Measurements from ENCODE around the gene ITPR3.

ITPR3 gene

DNA sequence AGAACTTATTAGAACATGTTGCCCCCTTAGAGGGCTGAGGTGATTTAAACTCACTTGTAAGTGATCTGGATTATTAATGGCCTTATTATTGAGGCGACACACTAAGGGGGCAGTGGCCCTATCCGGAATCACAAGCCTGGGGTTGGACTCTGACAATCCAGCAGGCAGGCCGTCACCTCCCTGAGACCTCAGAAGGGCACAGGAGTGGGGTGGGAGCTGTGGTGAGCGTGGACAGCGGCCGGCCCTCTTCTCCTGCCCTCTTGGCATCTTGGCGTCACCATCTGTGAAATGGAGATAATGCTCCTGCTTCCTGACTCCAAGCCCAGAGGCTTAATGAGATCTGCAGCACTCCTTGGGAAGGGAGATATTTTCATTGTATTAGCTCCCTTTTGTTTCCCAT, 106.0 kb downstream of the ITPR3 start:
- no peak overlapping the region for H2AFZ ChIP-seq (ENCODE audit: low read length)
- no peaks in the 10 kb centered on the region for H3K27me3 ChIP-seq (ENCODE audit: insufficient read depth, low read length, poor library complexity, severe bottlenecking)
- peaks cover 4% of the 10 kb centered on the region for H3K4me1 ChIP-seq (ENCODE audit: insufficient read depth, low read length, poor library complexity, severe bottlenecking)
- no peaks in the 10 kb centered on the region for H3K9me3 ChIP-seq (ENCODE audit: insufficient read depth, low read depth, low read length)
- H3K36me3 ChIP-seq (ENCODE audit: insufficient read depth, low read length): no peaks in the 10 kb centered on the region
- H3K4me3 ChIP-seq (ENCODE audit: low read length, poor library complexity, severe bottlenecking): no peak overlapping the region
- no peaks in the 10 kb centered on the region for H3F3A ChIP-seq (ENCODE audit: low read depth)
- no peak overlapping the region for H3K9ac ChIP-seq (ENCODE audit: low read depth, low read length, poor library complexity, severe bottlenecking)
- no peaks in the 10 kb centered on the region for H4K20me1 ChIP-seq (ENCODE audit: insufficient read depth, low read length, poor library complexity, severe bottlenecking)
- no peak overlapping the region for H3K4me2 ChIP-seq (ENCODE audit: low read depth, low read length, poor library complexity, severe bottlenecking)
- TF ChIP-seq EZH2phosphoT487 (IDR thresholded peaks at IDR 0.05; ENCODE audit: borderline replicate concordance): no peak
- TF ChIP-seq, protein P1, sequence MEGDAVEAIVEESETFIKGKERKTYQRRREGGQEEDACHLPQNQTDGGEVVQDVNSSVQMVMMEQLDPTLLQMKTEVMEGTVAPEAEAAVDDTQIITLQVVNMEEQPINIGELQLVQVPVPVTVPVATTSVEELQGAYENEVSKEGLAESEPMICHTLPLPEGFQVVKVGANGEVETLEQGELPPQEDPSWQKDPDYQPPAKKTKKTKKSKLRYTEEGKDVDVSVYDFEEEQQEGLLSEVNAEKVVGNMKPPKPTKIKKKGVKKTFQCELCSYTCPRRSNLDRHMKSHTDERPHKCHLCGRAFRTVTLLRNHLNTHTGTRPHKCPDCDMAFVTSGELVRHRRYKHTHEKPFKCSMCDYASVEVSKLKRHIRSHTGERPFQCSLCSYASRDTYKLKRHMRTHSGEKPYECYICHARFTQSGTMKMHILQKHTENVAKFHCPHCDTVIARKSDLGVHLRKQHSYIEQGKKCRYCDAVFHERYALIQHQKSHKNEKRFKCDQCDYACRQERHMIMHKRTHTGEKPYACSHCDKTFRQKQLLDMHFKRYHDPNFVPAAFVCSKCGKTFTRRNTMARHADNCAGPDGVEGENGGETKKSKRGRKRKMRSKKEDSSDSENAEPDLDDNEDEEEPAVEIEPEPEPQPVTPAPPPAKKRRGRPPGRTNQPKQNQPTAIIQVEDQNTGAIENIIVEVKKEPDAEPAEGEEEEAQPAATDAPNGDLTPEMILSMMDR (conservative IDR thresholded peaks at IDR 0.05; ENCODE audit: low read length): no peak
- no peaks in the 10 kb centered on the region for H3K79me2 ChIP-seq (ENCODE audit: insufficient read depth, low read length)
- no peaks in the 10 kb centered on the region for H3K9me2 ChIP-seq (replicated peaks; ENCODE audit: low read depth, low read length)

DNA sequence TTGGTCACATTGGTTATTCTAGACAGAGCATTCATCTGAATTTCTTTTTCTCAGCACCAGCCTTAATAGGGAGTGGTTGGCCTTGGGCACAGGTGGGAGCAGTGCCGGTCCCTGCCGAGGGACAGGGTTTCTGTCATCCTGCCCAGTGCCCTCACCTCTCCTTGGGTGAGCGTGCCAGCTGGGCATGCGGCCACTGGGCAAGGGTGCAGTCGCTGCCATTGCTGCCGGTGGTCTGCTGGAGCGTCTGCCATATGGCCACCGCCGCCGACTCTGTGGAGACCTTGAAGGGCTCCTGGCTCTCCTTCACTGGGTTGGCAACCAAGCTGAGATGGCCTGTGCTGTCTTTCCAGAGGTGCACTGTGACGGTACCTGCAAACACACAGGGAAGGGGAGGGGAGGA, 106.8 kb downstream of the ITPR3 start:
- no peaks in the 10 kb centered on the region for H4K20me1 ChIP-seq (ENCODE audit: insufficient read depth, low read length, poor library complexity, severe bottlenecking)
- H2AFZ ChIP-seq (ENCODE audit: low read length): no peak overlapping the region
- no peaks in the 10 kb centered on the region for H3K36me3 ChIP-seq (ENCODE audit: insufficient read depth, low read length)
- peaks cover 4% of the 10 kb centered on the region for H3K4me1 ChIP-seq (ENCODE audit: insufficient read depth, low read length, poor library complexity, severe bottlenecking)
- no peak overlapping the region for H3K4me2 ChIP-seq (ENCODE audit: low read depth, low read length, poor library complexity, severe bottlenecking)
- H3K9me3 ChIP-seq (ENCODE audit: insufficient read depth, low read depth, low read length): no peaks in the 10 kb centered on the region
- no peak overlapping the region for H3K9ac ChIP-seq (ENCODE audit: low read depth, low read length, poor library complexity, severe bottlenecking)
- no peak overlapping the region for H3K4me3 ChIP-seq (ENCODE audit: low read length, poor library complexity, severe bottlenecking)
- H3K79me2 ChIP-seq (ENCODE audit: insufficient read depth, low read length): no peaks in the 10 kb centered on the region
- H3F3A ChIP-seq (ENCODE audit: low read depth): no peaks in the 10 kb centered on the region
- H3K9me2 ChIP-seq (replicated peaks; ENCODE audit: low read depth, low read length): no peaks in the 10 kb centered on the region
- no peaks in the 10 kb centered on the region for H3K27me3 ChIP-seq (ENCODE audit: insufficient read depth, low read length, poor library complexity, severe bottlenecking)
- no peak for TF ChIP-seq EZH2phosphoT487 (IDR thresholded peaks at IDR 0.05; ENCODE audit: borderline replicate concordance)
- TF ChIP-seq, protein P1 (conservative IDR thresholded peaks at IDR 0.05; ENCODE audit: low read length): no peak

DNA sequence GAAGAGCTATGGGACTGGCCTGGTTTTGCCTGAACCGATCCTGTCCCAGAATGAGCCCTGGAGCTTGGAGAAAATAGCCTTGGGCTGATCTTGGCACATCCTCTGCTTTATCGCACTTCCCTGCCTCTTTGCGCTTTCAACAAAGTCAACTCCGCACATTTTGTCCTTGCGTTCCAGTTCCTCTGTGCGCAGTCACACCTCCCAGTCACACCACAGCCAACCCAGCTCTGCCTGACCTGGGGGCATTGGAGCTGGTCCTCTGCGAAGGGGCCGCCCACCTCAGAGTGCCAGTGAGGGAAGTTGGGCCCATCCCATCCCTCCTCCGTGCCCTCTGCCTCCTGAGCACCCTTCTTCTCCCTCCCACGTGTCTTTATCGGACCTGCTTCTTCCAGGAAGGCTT, 107.3 kb downstream of the ITPR3 start:
- H3K36me3 ChIP-seq (ENCODE audit: insufficient read depth, low read length): no peaks in the 10 kb centered on the region
- H3K9me2 ChIP-seq (replicated peaks; ENCODE audit: low read depth, low read length): no peaks in the 10 kb centered on the region
- no peak overlapping the region for H3K4me2 ChIP-seq (ENCODE audit: low read depth, low read length, poor library complexity, severe bottlenecking)

More for the DNA sequence above, 107.3 kb downstream of the ITPR3 start:
- Histone ChIP-seq H3K79me2 (ENCODE audit: insufficient read depth, low read length) (no peaks in the 10 kb centered on the region), H3K27me3 (ENCODE audit: insufficient read depth, low read length, poor library complexity, severe bottlenecking) (no peaks in the 10 kb centered on the region), H3K9ac (ENCODE audit: low read depth, low read length, poor library complexity, severe bottlenecking) (no peak overlapping the region), H4K20me1 (ENCODE audit: insufficient read depth, low read length, poor library complexity, severe bottlenecking) (no peaks in the 10 kb centered on the region), H3F3A (ENCODE audit: low read depth) (no peaks in the 10 kb centered on the region), H3K4me1 (ENCODE audit: insufficient read depth, low read length, poor library complexity, severe bottlenecking) (peaks cover 4% of the 10 kb centered on the region), H2AFZ (ENCODE audit: low read length) (no peak overlapping the region), H3K4me3 (ENCODE audit: low read length, poor library complexity, severe bottlenecking) (no peak overlapping the region), H3K9me3 (ENCODE audit: insufficient read depth, low read depth, low read length) (no peaks in the 10 kb centered on the region)
- TF ChIP-seq, protein P1 (conservative IDR thresholded peaks at IDR 0.05; ENCODE audit: low read length): no peak
- TF ChIP-seq EZH2phosphoT487 (IDR thresholded peaks at IDR 0.05; ENCODE audit: borderline replicate concordance): no peak
